GM15510 (cell line): ENCODE data around the gene C20orf141.

Experiments
- POLR2A ChIP-seq: IDR thresholded peaks from 3 replicates; pipeline ENCODE4 v1.6.1; 2011; ENCODE audit warnings: borderline replicate concordance; ENCODE audit not compliant: insufficient read length; ENCODE audit errors: extremely low read depth

C20orf141 gene

DNA sequence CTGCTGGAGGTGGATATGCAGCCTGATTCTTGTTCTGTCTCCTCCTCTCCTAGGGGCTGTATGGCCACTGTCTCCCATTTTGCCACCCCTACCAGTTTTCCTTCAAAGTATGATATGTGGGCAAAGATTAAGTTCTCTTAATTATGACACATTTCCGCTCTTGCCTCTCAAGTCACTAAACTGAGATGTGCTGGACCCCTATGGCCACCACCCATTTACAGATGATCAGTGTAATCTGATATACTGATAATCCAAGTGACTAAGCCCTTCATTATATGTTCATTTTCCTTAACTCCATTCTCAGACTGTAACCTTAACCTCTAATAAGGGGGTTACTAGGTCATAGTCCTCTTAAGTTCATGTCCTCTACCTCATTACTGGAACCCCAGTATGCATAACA is 711 bp upstream of the C20orf141 start:
- TF ChIP-seq POLR2A: no peak

DNA sequence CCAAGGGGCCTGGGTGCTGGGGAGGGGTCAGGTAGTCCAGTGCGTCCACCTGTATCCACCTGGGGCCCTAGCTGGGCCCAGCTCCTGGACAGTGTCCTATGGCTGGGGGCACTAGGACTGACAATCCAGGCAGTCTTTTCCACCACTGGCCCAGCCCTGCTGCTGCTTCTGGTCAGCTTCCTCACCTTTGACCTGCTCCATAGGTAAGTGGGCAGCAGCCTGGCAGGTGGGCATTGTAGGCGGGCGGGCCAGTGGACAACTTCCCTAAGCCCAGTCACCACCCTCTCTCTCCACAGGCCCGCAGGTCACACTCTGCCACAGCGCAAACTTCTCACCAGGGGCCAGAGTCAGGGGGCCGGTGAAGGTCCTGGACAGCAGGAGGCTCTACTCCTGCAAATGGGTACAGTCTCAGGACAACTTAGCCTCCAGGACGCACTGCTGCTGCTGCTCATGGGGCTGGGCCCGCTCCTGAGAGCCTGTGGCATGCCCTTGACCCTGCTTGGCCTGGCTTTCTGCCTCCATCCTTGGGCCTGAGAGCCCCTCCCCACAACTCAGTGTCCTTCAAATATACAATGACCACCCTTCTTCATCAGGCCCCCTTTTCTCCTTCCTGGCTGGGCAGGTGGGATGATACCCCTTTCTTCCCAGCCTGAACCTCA is 584 bp downstream of the C20orf141 start:
- no peak for TF ChIP-seq POLR2A

DNA sequence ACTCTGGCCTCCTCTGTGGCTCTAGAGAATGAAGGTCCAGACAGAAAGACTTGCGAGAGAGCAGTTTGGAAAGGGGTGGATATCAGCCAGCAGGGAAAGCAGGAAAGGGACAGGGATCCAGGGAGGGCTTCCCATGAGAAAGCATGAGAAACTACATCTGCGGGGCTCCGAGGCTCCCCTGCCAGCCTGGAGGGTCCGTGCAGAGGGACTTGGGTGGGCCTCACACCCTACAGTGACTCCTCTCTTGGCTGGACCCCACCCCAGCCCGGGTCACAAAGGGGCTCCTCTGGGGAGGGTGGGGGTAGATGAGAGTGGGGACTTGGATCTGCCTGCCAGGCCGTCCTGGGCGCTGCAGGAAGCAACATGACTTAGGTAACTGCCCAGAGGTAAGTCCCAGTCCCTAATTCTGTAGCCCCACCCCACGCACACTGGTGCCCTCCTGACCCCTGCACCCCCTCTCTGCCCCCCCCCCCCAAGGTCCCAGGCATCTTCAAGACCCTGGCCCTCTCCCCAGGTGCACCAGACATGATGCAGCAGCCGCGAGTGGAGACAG is 1.3 kb downstream of the C20orf141 start, which contains the start of gene TMEM239:
TMEM239 (plus strand) TSS at position 335 of the 553 bp plus-strand sequence; CDS start at position 526, 191 bp downstream.
- TF ChIP-seq POLR2A: no peak

DNA sequence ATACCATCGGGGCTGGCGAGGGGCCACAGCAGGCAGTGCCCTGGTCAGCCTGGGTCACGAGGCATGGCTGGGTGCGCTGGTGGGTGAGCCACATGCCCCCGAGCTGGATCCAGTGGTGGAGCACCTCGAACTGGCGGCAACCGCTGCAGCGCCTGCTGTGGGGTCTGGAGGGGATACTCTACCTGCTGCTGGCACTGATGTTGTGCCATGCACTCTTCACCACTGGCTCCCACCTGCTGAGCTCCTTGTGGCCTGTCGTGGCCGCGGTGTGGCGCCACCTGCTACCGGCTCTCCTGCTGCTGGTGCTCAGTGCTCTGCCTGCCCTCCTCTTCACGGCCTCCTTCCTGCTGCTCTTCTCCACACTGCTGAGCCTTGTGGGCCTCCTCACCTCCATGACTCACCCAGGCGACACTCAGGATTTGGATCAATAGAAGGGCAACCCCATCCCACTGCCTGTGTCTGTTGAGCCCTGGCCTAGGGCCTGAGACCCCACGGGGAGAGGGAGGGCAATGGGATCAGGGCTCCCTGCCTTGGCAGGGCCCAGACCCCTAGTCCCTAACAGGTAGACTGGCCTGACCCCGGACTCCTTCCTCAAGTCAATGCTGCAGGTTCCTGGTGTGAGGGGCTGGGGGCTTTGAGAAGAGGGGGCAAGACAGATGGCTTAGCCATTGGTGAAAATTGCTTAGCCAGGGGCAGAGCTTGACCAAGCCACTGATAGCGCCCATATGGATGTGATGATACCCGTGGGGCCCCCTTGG is 2.0 kb downstream of the C20orf141 start:
- no peak for TF ChIP-seq POLR2A

DNA sequence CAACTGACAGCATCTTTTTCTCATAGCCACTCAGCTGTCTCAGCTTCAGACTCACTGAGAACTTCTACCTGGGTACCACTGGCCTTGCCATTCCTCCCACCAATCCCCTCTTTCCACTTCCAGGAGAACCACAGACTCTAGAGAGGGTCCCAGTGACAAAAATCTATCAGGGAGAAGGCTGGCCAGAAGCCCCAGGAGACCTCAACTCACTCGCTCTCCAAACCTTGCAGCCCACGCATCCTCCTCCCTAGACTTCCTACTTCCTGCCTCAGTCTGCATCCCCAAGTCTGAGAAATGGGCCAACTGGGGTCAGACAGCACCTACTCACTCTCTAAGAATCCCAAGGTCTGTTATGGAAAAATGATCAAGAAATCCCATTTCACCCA is 2.5 kb downstream of the C20orf141 start:
- TF ChIP-seq POLR2A: no peak

DNA sequence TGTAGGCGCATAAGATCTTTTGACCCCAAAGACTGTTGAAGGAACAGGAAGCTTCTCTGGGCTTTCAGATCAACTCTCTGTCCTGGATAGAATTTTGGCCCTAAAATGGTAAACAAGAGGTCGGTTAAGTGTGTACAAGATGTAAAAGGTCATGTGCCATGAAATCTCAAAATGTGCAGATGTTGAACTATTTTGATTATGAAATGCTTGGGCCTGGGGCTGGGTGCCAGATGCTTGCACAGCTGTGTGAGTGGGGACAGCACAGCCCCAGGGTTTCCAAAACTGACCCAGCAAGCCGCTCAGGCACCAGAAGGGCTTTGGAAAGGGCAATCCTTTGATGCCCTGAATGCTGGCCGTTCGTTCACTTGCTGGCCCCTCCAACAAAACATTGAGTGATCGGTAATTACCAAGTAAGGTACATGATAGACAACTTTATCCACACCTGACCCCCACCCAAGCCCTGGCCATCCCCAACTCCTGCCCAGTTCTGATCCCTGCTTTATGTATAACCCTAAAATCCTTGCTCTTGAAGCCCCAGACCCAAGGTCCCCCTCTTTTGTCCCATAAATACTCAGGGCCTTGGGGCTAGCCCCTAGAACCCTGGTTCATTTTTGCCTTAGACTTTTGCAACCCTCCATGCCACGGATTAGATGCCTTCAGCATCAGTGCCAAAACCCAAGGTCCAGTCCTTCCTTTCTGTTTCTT is 3.3 kb downstream of the C20orf141 start:
- no peak for TF ChIP-seq POLR2A

DNA sequence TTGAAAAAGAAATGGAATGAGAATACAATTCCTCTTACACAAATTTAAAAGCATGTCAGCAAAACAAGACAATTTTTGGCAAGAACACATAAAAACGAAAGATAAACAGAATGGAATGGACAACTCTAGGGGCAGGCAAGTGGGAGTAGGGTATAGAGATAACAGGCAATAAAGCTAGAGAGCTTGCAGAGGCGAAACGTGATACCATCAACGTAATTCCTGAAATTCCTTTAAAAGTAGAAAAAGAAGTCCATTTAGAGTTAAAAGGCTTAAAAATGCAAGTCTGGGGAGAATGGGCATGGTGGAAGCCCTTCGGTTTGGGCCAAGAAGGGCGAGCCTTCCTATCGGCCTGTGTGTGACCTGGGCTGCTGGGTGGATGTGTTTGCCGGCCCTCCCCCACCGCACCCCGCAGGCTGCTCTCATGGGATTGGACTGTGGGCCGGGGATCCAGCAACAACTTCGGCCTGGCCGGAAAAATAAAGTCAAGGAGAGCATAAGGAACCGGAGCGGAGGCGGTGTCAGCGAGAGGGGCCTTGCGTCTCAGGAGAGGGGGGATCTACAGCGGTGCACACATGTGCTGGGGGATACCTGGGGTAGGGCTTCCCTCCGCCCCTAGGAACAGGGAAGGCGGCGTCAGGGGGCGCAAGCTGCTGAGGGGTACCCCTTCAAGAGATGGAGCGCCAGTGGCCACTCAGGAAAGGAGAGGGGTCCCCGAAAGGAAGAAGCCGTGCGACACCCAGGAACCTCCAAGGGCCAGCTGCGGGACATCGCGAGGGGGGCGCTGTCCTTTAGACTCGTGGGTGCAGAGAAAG is 5.5 kb downstream of the C20orf141 start:
- TF ChIP-seq POLR2A: no peak

DNA sequence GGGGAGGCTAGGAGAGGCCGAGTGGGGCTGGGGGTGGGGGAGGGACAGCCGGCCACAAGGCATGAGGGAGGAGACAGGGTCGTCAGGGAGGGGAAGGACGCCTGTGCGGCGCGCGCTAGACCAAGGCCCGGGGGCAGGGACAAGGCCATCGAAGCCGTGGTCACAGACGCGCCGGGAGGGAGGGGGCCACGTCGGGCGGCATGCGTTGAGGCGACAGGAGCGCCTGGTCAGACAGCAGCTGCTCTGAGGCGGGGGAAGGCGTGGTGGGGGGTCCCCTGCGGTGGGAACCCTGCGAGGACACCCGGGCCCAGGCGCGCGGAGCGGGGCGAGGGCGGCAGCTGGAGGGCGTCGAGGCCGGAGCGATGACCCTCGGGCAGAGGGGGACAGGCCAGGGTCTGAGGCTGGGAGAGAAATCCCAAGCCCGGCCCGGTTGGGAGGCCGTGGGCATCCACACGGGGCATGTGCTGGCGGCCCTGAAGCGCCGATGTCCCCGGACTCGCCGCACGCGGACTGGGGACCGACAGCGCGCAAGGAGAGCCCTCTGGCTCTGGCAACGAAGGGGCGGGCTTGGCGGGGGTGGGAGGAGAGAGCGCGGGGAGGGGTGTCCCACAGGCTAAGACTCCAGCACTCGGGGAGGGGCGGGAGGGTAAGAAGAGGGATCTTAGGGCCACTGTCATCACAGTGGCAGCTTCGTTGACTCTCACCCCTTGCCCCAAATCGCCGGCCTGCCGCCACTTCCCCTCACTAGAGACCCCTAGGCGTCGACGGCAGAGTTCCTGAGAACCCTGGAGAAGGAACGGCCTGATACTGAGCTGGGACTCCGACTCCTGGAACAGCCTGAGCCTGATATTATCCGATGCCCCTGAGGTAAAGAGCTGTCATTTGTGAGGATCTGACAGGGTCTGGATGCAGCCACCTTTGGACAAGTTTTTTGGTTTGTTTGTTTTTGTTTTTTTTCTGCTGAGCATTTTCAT is 6.4 kb downstream of the C20orf141 start:
- TF ChIP-seq POLR2A: no peak

DNA sequence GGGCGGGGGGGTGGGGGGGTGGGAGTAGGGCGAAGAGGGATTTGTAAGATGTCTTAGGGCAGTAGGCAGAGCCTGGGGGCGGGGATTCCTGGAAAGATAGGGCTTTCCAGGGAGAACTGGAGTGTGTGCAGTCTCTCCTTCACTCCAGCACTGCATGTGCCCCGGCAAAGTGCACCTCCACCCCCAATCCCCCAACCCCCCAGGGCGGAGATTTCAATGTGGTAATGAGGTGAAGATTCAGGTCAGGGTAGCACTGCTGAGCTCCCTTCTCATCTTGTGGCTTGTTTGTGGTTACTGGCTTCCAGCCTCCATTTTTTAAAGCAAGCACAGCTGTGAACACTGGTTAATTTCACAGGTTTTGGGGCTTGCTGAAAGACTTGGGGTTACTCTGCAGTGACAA is 7.3 kb downstream of the C20orf141 start:
- TF ChIP-seq POLR2A: no peak

DNA sequence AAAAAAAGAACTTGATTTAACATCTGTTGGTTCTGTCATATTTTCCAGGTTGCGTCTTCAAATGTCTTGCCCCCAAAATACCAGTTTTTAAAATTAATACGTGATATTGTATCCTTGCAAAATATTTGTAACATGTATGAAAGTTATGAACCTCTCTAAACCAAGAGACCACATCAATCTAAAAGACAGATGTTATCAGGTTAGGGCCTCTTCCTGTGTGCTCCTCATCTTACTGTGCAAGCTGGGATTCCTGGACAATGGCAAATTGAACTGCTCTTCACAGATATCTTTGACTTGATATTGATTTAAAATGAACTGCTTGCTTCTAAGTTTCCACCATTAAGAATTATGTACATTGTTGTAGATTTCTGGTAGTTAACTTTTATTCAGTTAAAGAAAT is 11.0 kb downstream of the C20orf141 start:
- TF ChIP-seq POLR2A: no peak

DNA sequence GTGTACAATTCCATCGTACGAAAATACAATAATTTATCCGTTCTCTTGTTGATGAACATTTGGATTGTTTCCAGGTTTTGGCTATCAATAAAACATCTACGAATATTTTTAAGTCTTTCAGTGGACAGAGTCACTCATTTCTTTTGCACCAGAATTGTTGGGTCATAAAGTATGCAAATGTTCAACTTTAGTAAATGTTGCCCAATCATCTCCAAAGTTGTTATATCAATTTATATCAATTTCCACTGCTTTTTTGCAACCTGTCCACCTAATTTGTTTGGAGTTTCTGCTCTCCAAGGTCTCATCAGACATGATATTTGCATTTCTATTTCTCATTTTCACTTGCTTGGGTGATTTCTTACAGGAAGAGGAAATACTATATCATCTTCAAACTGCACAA is 11.9 kb downstream of the C20orf141 start:
- no peak for TF ChIP-seq POLR2A

DNA sequence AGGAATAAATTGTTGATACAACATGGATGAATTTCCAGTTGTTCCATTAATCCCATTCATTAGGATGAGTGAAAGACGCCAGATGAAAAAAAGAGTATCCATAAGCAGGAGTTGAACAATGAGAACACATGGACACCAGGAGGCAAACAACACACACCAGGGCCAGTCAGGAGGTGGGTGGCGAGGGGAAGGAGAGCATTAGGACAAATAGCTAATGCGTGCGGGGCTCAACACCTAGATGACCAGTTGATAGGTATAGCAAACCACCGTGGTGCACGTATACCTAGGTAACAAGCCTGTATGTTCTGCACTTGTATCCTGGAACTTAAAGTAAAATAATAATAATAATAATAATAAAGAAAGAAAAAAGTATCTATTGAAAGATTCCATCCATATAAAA is 14.6 kb downstream of the C20orf141 start:
- TF ChIP-seq POLR2A: no peak

DNA sequence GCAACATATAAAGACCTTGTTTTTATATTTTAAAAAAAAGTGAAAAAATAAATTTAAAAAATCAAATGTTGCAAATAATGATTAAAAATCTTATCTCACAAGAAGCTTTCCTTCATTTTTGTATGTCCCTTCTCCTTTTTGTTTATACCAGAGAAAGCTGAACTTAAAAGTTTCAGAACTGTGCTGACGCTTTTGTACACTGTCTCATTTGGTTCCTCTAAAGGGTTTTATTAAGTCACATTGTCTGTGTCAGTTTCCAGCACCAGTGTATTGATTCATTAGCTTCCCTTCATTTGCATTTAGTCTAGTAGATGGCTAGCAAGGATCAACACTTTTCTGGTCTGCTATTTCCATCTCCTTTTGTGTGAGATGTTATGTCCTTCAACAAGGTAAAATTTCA is 19.0 kb downstream of the C20orf141 start:
- TF ChIP-seq POLR2A: no peak

DNA sequence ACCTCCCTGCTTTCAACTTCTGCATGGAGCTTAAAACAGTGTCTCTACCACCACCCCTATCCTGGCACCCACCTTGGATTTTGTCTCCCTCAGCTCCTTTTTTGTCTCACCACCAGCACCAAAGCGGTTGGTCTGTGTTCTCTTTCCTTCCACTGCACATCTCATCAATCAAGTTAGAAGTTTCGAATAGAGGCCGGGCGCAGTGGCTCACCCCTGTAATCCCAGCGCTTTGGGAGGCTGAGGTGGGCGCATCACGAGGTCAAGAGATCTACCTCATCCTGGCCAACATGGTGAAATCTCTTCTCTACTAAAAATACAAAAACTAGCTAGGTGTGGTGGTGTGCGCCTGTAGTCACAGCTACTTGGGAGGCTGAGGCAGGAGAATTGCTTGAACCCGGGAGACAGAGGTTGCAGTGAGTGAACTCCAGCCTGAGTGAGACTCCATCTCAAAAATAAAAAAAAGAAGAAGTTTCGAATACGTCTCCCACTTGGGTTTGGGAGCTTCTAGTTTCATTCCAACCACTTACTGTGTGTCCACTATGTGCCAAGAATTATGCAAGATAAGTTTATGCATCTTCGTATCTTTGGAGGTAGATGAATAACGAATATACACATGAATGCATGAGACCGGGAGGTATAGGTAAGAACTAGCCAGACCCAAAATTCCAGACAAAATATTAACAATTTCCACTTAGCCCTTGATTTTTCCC is 19.8 kb downstream of the C20orf141 start:
- TF ChIP-seq POLR2A: no peak
